CD14-positive monocyte (primary cell): ENCODE measurements around the gene FAM187B. TPM values are rescaled to one million over a fixed set of nuclear protein-coding genes. Genes with fewer than 3 reads are reported as not detected.
A peak's percentile ranks its signal among the peaks of the same experiment; 100 is the strongest.

Source experiments
- DNase-seq, 3 donors: peaks; one replicate each; pipeline ENCODE4 v3.0.0-alpha.2; 2011 to 2022
- H2AFZ ChIP-seq: 2 replicates; pipeline ENCODE4 v1.6.0; 2012; ENCODE audit warnings: mild to moderate bottlenecking, low read depth, low read length, inconsistent platforms; ENCODE audit not compliant: insufficient read depth, poor library complexity, severe bottlenecking
- H3K27ac ChIP-seq, 2 donors: 1 replicate in 1 of 2; 2 replicates in 1 of 2; pipeline ENCODE4 v1.5.1; 2012 to 2013; ENCODE audit warnings: low read length in 2 of 2, control low read depth in 1 of 2, inconsistent platforms in 1 of 2, low read depth in 1 of 2, mild to moderate bottlenecking in 1 of 2
- H3K27me3 ChIP-seq, 2 donors: one replicate each; pipeline versions ENCODE4 v1.6.0 to v1.6.1; 2011 to 2013; ENCODE audit warnings: low read length in 2 of 2; ENCODE audit not compliant: control insufficient read depth in 2 of 2, insufficient read depth in 2 of 2
- H3K36me3 ChIP-seq, 2 donors: replicated peaks in 1 of 2; 1 replicate in 1 of 2; 2 replicates in 1 of 2; pipeline versions ENCODE4 v1.5.1 to v1.6.1; 2012 to 2013; ENCODE audit warnings: low read length in 2 of 2, control low read depth in 1 of 2, inconsistent platforms in 1 of 2, mild to moderate bottlenecking in 1 of 2; ENCODE audit not compliant: insufficient read depth in 2 of 2, control insufficient read depth in 1 of 2
- H3K4me1 ChIP-seq, 2 donors: 1 replicate in 1 of 2; 2 replicates in 1 of 2; pipeline versions ENCODE4 v1.5.1 to v1.6.1; 2012 to 2013; ENCODE audit warnings: low read length in 2 of 2, control low read depth in 1 of 2, inconsistent platforms in 1 of 2, mild to moderate bottlenecking in 1 of 2, moderate library complexity in 1 of 2; ENCODE audit not compliant: insufficient read depth in 2 of 2, control insufficient read depth in 1 of 2
- H3K4me2 ChIP-seq: replicated peaks from 2 replicates; pipeline ENCODE3; 2012; ENCODE audit warnings: low read length, moderate library complexity, mild to moderate bottlenecking; ENCODE audit not compliant: poor library complexity, severe bottlenecking; ENCODE audit errors: extremely low read depth
- H3K4me3 ChIP-seq, 3 experiments: fragments of 200-600 bp in 1 of 3; sonication (generic) in 1 of 3; replicated peaks in 1 of 3; 1 replicate in 2 of 3; 2 replicates in 1 of 3; pipeline ENCODE4 v1.5.1; 2011 to 2013; ENCODE audit warnings: low read length in 3 of 3, mild to moderate bottlenecking in 3 of 3, control low read depth in 2 of 3, low read depth in 2 of 3, inconsistent platforms in 1 of 3, moderate library complexity in 1 of 3
- H3K79me2 ChIP-seq: 2 replicates; pipeline ENCODE4 v1.6.0; 2012; ENCODE audit warnings: mild to moderate bottlenecking, control low read depth, inconsistent platforms, low read length, moderate library complexity; ENCODE audit not compliant: insufficient read depth
- H3K9ac ChIP-seq: 2 replicates; pipeline ENCODE4 v1.6.0; 2017; ENCODE audit warnings: low read length, mild to moderate bottlenecking; ENCODE audit not compliant: insufficient read depth, poor library complexity, severe bottlenecking
- H3K9me3 ChIP-seq, 2 donors: replicated peaks in 1 of 2; 1 replicate in 1 of 2; 2 replicates in 1 of 2; pipeline versions ENCODE4 v1.5.1 to v1.6.1; 2012 to 2013; ENCODE audit warnings: low read length in 2 of 2, control low read depth in 1 of 2; ENCODE audit not compliant: control insufficient read depth in 1 of 2, insufficient read depth in 1 of 2
- H4K20me1 ChIP-seq: 2 replicates; pipeline ENCODE4 v1.6.0; 2012; ENCODE audit warnings: mild to moderate bottlenecking, low read length, control low read depth, moderate library complexity; ENCODE audit not compliant: insufficient read depth
- H3K27ac Mint-ChIP-seq, 7 donors: one replicate each; pipeline ENCODE4 v1.8.0; 2020; ENCODE audit warnings: mild to moderate bottlenecking in 7 of 7, mixed read lengths in 7 of 7, moderate library complexity in 6 of 7, inconsistent platforms in 2 of 7
- H3K27me3 Mint-ChIP-seq, 3 donors: one replicate each; pipeline ENCODE4 v1.8.0; 2021 to 2022; ENCODE audit warnings: low read depth in 3 of 3, mild to moderate bottlenecking in 3 of 3, mixed read lengths in 3 of 3, moderate library complexity in 3 of 3, inconsistent platforms in 1 of 3
- H3K36me3 Mint-ChIP-seq, 2 donors: one replicate each; pipeline ENCODE4 v1.8.0; 2020; ENCODE audit warnings: mixed read lengths in 2 of 2, inconsistent platforms in 1 of 2, mild to moderate bottlenecking in 1 of 2
- H3K4me1 Mint-ChIP-seq: one replicate; pipeline ENCODE4 v1.8.0; 2020; ENCODE audit warnings: mild to moderate bottlenecking, mixed read lengths
- H3K4me3 Mint-ChIP-seq, 2 donors: one replicate each; pipeline ENCODE4 v1.8.0; 2020; ENCODE audit warnings: mild to moderate bottlenecking in 2 of 2, mixed read lengths in 2 of 2, moderate library complexity in 1 of 2
- H3K9me3 Mint-ChIP-seq, 7 donors: one replicate each; pipeline ENCODE4 v1.8.0; 2020 to 2022; ENCODE audit warnings: mixed read lengths in 7 of 7, mild to moderate bottlenecking in 6 of 7, moderate library complexity in 6 of 7, inconsistent platforms in 2 of 7
- CTCF ChIP-seq: fragments of 200-600 bp; IDR thresholded peaks from one replicate; pipeline ENCODE4 v1.8.0; 2022; ENCODE audit warnings: antibody characterized with exemption, mild to moderate bottlenecking
- WGBS: methylation state at CpG from one replicate; pipeline ENCODE4 v1.1.5; 2013; ENCODE audit warnings: missing lambda C conversion rate; ENCODE audit not compliant: insufficient coverage; 5-methylcytosine and 5-hydroxymethylcytosine counted together
- intact Hi-C, 2 donors: fragments of 100-400 bp; cut with micrococcal nuclease; formaldehyde crosslinking; loops; one replicate each; pipeline versions ENCODE4 v1.15.0 to v1.15.1; 2023
- polyA plus RNA-seq, 3 donors: library from polyadenylated mRNA; depleted of rRNA in 1 of 3; unstranded in 2 of 3; stranded (reverse) in 1 of 3; fragments of 300-500 nt in 2 of 3; fragments of >200 nt in 1 of 3; fragmentation: Illumina TruSeq in 2 of 3; gene quantifications; 1 replicate in 2 of 3; 2 replicates in 1 of 3; pipeline ENCODE4 v1.2.3, GENCODE V29; 2012 to 2021

The FAM187B gene
- polyA plus RNA-seq, 3 donors, result not detected

- Mint-ChIP-seq H3K4me1 (peaks cover 50% of the 10 kb centered on the region), H3K9me3 (peaks cover 3 to 25% (median 17%) of the 10 kb centered on the region in 7 donors), H3K27me3 (peaks cover 0 to 9% (median 0%) of the 10 kb centered on the region in 3 donors), H3K4me3 (no peak overlapping the region), H3K27ac (peak overlapping the region; percentile 84 to 94 (median 91)), H3K36me3 (peaks cover 2 to 14% of the 10 kb centered on the region in 2 donors)
- Histone ChIP-seq H3K4me1 (peaks cover 56 to 59% of the 10 kb centered on the region in 2 donors), H3K9me3 (peaks cover 4 to 5% of the 10 kb centered on the region in 2 donors), H3K4me2 (no peak overlapping the region), H3K9ac (no peak overlapping the region), H4K20me1 (no peaks in the 10 kb centered on the region), H3K27ac (peak overlapping the region in 1 of 2 donors; percentile 72), H3K36me3 (no peaks in the 10 kb centered on the region), H3K27me3 (no peaks in the 10 kb centered on the region), H3K79me2 (no peaks in the 10 kb centered on the region), H2AFZ (no peak overlapping the region), H3K4me3 (no peak overlapping the region)
- DNase-seq, result peak in 2 of 3 donors; percentile 33 to 48
- intact Hi-C loops, result loop anchor here (2.0 to 10.0 kb wide), 3 partner anchors 101 to 247 kb away; partner anchors contain the start of gene FFAR2 (in 1 of the 2)
- TF ChIP-seq CTCF, result no peak
Observed at GRCh38 chr19:35217649-35217990, 10.9 kb downstream of the FAM187B start.

- Mint-ChIP-seq H3K4me3 (no peak overlapping the region), H3K4me1 (peaks cover 56% of the 10 kb centered on the region), H3K27me3 (peaks cover 0 to 10% (median 0%) of the 10 kb centered on the region in 3 donors), H3K36me3 (peaks cover 5 to 14% of the 10 kb centered on the region in 2 donors), H3K9me3 (peaks cover 3 to 25% (median 17%) of the 10 kb centered on the region in 7 donors), H3K27ac (peak overlapping the region; percentile 84 to 97 (median 91))
- peak; percentile 88 to 97 (median 91) for DNase-seq
- no peak overlapping the region for H3K4me2 ChIP-seq
- H3K4me3 ChIP-seq, result no peak overlapping the region
- H3K36me3 ChIP-seq, result no peaks in the 10 kb centered on the region
- TF ChIP-seq CTCF, result no peak
- no CpG with 5 or more reads among the region's 3 CpGs for WGBS
- H3K4me1 ChIP-seq, result peaks cover 62 to 64% of the 10 kb centered on the region in 2 donors
- no peak overlapping the region for H2AFZ ChIP-seq
- H3K27ac ChIP-seq, result peak overlapping the region; percentile 48 to 72
- peaks cover 4 to 5% of the 10 kb centered on the region in 2 donors for H3K9me3 ChIP-seq
- no peaks in the 10 kb centered on the region for H3K79me2 ChIP-seq
- H3K9ac ChIP-seq, result no peak overlapping the region
- no peaks in the 10 kb centered on the region for H3K27me3 ChIP-seq
- intact Hi-C loops, result loop anchor here (2.0 to 10.0 kb wide), 3 partner anchors 102 to 248 kb away; partner anchors contain the start of gene FFAR2 (in 1 of the 2)
- no peaks in the 10 kb centered on the region for H4K20me1 ChIP-seq
Observed at GRCh38 chr19:35216833-35217648, 11.5 kb downstream of the FAM187B start.
